Lung (tissue), 12 donors: Measurements from ENCODE around the gene PTPRG. TPM values are rescaled to one million over a fixed set of nuclear protein-coding genes. Genes with fewer than 3 reads are reported as not detected.

Experiments
- ATAC-seq: fragments of 200-7000 bp; cut with Tn5 transposase; one replicate; pipeline ENCODE4 v1.9.1; 2020; ENCODE audit warnings: moderate number of reproducible peaks; ENCODE audit not compliant: insufficient read depth, low FRiP score
- DNase-seq, 3 donors: peaks; one replicate each; pipeline ENCODE4 v3.0.0-alpha.2; 2013 to 2017
- H3K27ac ChIP-seq, 2 donors: one replicate each; pipeline ENCODE4 v1.5.1; 2013; ENCODE audit warnings: mild to moderate bottlenecking in 2 of 2, moderate library complexity in 2 of 2, control low read depth in 1 of 2, inconsistent platforms in 1 of 2, low read depth in 1 of 2, low read length in 1 of 2
- H3K27me3 ChIP-seq, 3 donors: one replicate each; pipeline ENCODE4 v1.5.1; 2013; ENCODE audit warnings: low read length in 2 of 3; ENCODE audit not compliant: control insufficient read depth in 3 of 3, insufficient read depth in 3 of 3
- H3K36me3 ChIP-seq, 4 donors: one replicate each; pipeline ENCODE4 v1.5.1; 2013; ENCODE audit warnings: low read length in 4 of 4, mild to moderate bottlenecking in 1 of 4, moderate library complexity in 1 of 4; ENCODE audit not compliant: control insufficient read depth in 4 of 4, insufficient read depth in 4 of 4
- H3K4me1 ChIP-seq, 5 donors: one replicate each; pipeline ENCODE4 v1.5.1; 2013; ENCODE audit warnings: low read length in 5 of 5, mild to moderate bottlenecking in 2 of 5, moderate library complexity in 1 of 5; ENCODE audit not compliant: control insufficient read depth in 5 of 5, insufficient read depth in 5 of 5
- H3K4me3 ChIP-seq: one replicate; pipeline ENCODE4 v1.5.1; 2013; ENCODE audit warnings: mild to moderate bottlenecking, control low read depth, moderate library complexity
- H3K9ac ChIP-seq, 2 donors: one replicate each; pipeline ENCODE4 v1.5.1; 2013; ENCODE audit warnings: low read length in 2 of 2, control low read depth in 1 of 2; ENCODE audit not compliant: insufficient read depth in 1 of 2
- H3K9me3 ChIP-seq, 4 donors: one replicate each; pipeline ENCODE4 v1.5.1; 2013; ENCODE audit warnings: low read length in 3 of 4, mild to moderate bottlenecking in 1 of 4, moderate library complexity in 1 of 4; ENCODE audit not compliant: control insufficient read depth in 4 of 4, insufficient read depth in 3 of 4
- WGBS, 2 donors: extraction: QIAGEN DNeasy Blood & Tissue Kit; methylation state at CpG; one replicate each; pipeline ENCODE4 v1.1.7; 2013; 5-methylcytosine and 5-hydroxymethylcytosine counted together
- polyA plus RNA-seq, 2 donors: library from polyadenylated mRNA; stranded (reverse); fragments of 200-250 nt; gene quantifications; one replicate each; pipeline ENCODE4 v1.2.1, GENCODE V29; 2013
- total RNA-seq, 2 donors: library from RNA; depleted of rRNA in 1 of 2; stranded (reverse); fragments of >200 nt in 1 of 2; gene quantifications; one replicate each; pipeline ENCODE4 v1.2.1, GENCODE V29; 2014 to 2021
- TF ChIP-seq, protein P1 (sequence below): IDR thresholded peaks from 2 replicates; pipeline ENCODE4 v1.5.1; 2012; ENCODE audit warnings: mild to moderate bottlenecking; ENCODE audit errors: control extremely low read depth, extremely low read depth
- donor health status: control.
- donor health status: control.
- donor health status: Bipolar disorder and iron deficiency.
- donor health status: healthy.
- donor health status: DM: yes; HTN: yes; CAD: no.

PTPRG gene
- total and polyA plus RNA-seq, 4 donors = 8.5 to 131 (median 75.9) TPM

DNA sequence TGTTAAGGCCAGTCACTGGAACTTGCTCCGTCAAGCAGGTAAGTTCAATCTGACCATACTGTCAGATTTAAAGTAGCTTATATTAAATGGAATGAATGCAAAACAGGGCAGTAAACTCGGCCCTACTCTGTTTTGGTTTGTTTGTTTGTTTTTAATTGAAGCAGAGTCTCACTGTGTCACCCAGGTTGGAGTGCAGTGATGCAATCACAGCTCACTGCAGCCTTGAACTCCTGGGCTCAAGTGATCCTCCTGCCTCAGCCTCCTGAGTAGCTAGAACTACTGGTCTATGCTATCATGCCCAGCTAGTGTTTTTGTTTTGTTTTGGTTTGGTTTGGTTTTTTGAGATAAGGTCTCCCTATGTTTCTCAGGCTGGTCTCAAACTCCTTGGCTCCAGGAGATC is 507.0 kb downstream of the PTPRG start:
- Histone ChIP-seq H3K27ac (no peak overlapping the region), H3K27me3 (no peaks in the 10 kb centered on the region), H3K9ac (no peak overlapping the region), H3K9me3 (no peaks in the 10 kb centered on the region), H3K4me1 (peaks cover 0 to 20% (median 0%) of the 10 kb centered on the region in 5 donors), H3K4me3 (no peak overlapping the region), H3K36me3 (no peaks in the 10 kb centered on the region)
- no peak for ATAC-seq
- TF ChIP-seq, protein P1, sequence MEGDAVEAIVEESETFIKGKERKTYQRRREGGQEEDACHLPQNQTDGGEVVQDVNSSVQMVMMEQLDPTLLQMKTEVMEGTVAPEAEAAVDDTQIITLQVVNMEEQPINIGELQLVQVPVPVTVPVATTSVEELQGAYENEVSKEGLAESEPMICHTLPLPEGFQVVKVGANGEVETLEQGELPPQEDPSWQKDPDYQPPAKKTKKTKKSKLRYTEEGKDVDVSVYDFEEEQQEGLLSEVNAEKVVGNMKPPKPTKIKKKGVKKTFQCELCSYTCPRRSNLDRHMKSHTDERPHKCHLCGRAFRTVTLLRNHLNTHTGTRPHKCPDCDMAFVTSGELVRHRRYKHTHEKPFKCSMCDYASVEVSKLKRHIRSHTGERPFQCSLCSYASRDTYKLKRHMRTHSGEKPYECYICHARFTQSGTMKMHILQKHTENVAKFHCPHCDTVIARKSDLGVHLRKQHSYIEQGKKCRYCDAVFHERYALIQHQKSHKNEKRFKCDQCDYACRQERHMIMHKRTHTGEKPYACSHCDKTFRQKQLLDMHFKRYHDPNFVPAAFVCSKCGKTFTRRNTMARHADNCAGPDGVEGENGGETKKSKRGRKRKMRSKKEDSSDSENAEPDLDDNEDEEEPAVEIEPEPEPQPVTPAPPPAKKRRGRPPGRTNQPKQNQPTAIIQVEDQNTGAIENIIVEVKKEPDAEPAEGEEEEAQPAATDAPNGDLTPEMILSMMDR = no peak
- 75% methylated on average over 2 of the region's 2 CpGs for WGBS, 2 donors
- DNase-seq = no peak

DNA sequence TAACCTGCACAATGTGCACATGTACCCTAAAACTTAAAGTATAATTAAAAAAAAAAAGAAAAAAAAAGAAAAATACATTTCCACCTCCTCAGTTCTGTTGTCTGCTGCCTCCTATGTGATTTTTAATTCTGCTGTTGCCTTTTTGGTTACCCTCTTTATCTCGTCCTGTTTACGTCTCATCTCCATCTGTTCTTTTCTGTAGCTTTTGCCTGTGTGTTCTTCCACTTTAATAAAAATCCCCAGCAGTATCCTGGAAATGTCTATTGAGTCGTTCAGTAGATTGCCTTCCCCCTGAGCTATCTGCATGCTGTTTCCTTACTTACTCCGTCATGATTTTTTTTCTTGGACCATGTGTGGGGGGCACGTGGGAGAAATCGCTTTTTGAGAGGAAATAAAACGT is 509.5 kb downstream of the PTPRG start:
- 60 to 64% methylated on average over 7 of the region's 7 CpGs for WGBS, 2 donors
- DNase-seq (no peak), ATAC-seq (no peak)
- Histone ChIP-seq H3K9ac (no peak overlapping the region), H3K4me3 (no peak overlapping the region), H3K27me3 (no peaks in the 10 kb centered on the region), H3K36me3 (no peaks in the 10 kb centered on the region), H3K9me3 (no peaks in the 10 kb centered on the region), H3K4me1 (peaks cover 0 to 18% (median 0%) of the 10 kb centered on the region in 5 donors), H3K27ac (no peak overlapping the region)
- TF ChIP-seq, protein P1 = no peak

DNA sequence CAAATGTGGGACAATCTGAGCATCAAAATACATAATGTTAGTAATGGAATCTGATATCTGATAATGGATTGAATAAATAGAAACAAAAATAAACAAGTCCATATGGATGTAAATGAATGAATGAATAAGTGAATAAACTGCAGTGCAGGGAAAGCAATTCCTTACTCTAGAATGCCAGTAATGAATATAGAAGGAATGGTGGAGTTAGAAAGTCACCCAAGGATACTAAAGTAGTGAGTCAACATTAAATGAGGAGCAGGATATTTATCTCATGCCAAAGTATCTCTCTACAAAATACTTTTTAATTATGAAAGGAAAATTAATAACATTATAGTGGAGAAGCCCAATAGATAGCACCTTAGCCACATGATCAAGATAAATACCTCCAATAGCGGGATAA is 511.7 kb downstream of the PTPRG start:
- H3K36me3 ChIP-seq = no peaks in the 10 kb centered on the region
- peaks cover 0 to 16% (median 0%) of the 10 kb centered on the region in 5 donors for H3K4me1 ChIP-seq
- H3K27ac ChIP-seq = no peak overlapping the region
- TF ChIP-seq, protein P1 = no peak
- WGBS, 2 donors = 91 to 100% methylated on average over 1 of the region's 1 CpG
- H3K27me3 ChIP-seq = no peaks in the 10 kb centered on the region
- DNase-seq (no peak), ATAC-seq (no peak)
- H3K4me3 ChIP-seq = no peak overlapping the region
- H3K9ac ChIP-seq = no peak overlapping the region
- H3K9me3 ChIP-seq = no peaks in the 10 kb centered on the region

DNA sequence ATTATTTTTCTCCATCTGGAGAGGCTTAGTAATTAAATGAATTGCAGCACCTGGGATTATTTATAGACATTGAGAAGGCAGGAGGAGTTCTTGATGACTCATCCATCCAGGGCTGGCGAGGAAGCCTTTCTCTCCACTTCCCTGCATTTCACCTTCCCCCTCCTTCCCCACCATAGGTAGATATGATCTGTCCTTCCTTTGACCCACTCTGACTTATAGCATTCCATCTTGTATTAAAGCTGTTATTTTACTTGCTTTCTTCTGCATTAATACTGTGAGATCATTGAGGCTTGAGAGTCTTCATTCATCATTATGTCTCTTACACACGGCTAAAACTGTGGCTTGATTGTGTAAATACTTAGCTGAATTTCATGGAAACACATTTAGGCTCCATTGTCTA is 523.2 kb downstream of the PTPRG start:
- ATAC-seq = no peak
- no peak for DNase-seq

More for the DNA sequence above, 523.2 kb downstream of the PTPRG start:
- H3K9ac ChIP-seq = no peak overlapping the region
- H3K9me3 ChIP-seq = no peaks in the 10 kb centered on the region
- no peak overlapping the region for H3K27ac ChIP-seq
- TF ChIP-seq, protein P1 = no peak
- no peak overlapping the region for H3K4me3 ChIP-seq
- H3K4me1 ChIP-seq = peaks cover 0 to 6% (median 0%) of the 10 kb centered on the region in 5 donors
- WGBS, 2 donors = 69 to 72% methylated on average over 2 of the region's 2 CpGs
- H3K36me3 ChIP-seq = no peaks in the 10 kb centered on the region
- H3K27me3 ChIP-seq = no peaks in the 10 kb centered on the region
